ENCODE results near the gene FOXP1.

Gene FOXP1

DNA sequence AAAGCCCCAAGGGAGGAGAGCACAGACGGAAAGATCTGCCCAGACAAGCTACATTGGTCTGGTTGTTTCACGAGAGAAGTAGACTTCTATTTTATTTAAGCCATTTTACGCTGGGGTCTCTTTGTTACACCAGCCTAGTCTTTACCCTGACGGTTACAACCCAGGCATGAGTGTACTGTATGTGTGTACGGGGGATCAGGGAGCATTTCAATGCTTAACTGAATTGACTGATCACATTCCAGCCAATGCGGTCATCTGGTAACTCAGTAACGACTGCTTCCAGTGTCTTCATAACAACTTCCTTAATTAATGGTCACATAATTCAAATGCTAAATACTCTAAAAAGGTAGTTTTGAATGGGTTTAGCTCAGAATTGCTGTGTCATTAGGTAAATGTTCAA is 288.6 kb downstream of the FOXP1 start:
- H3K4me3 Mint-ChIP-seq: no peak overlapping the region
- H3K27me3 Mint-ChIP-seq (ENCODE audit: low read depth): peaks cover 63% of the 10 kb centered on the region
- H3K9me3 Mint-ChIP-seq: no peaks in the 10 kb centered on the region
- peaks cover 1% of the 10 kb centered on the region for H3K36me3 Mint-ChIP-seq (ENCODE audit: low read depth)
- no peak overlapping the region for H3K27ac Mint-ChIP-seq
- peaks cover 3% of the 10 kb centered on the region for H3K4me1 Mint-ChIP-seq (ENCODE audit: low read depth)

- H3K9me3 Mint-ChIP-seq: no peaks in the 10 kb centered on the region
Measured at GRCh38 chr3:71290301-71290700, 293.2 kb downstream of the FOXP1 start.

DNA sequence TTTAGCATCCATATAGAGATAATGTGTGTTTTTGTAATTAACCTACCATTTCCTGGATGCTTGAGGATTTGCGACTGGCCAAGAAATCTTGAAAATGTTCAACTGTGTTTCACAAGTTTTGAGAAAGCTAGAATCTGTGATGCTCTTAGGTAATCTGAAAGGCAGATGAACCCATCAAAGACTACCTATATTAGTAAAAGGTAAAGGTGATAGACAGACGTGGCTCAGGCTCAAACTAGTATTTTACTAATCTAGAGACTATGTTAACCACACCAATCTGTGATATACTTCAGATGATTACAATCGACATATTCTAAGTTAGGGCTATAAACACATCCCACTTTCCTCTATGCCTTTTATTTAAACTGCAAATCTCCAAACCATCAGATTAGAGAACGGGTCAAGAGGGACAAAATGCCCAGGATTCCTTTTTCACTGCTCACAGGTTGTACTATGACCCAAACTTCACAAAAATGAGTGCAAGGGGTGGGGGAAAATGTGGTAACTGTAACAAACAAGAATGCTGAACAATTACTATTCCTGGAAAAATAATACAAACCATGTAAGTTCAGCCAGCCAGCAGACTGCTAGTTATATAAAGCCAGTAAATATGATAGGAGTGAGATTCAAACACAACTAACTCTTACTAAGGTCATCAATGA is 295.1 kb downstream of the FOXP1 start:
- Mint-ChIP-seq H3K9me3 (no peaks in the 10 kb centered on the region), H3K27ac (no peak overlapping the region), H3K4me1 (ENCODE audit: low read depth) (no peaks in the 10 kb centered on the region), H3K27me3 (ENCODE audit: low read depth) (peaks cover 28% of the 10 kb centered on the region), H3K36me3 (ENCODE audit: low read depth) (peaks cover 1% of the 10 kb centered on the region), H3K4me3 (no peak overlapping the region)

More at GRCh38 chr3:71290301-71290700, 293.2 kb downstream of the FOXP1 start:
- H3K27ac Mint-ChIP-seq: no peak overlapping the region
- H3K27me3 Mint-ChIP-seq (ENCODE audit: low read depth): peaks cover 31% of the 10 kb centered on the region
- H3K4me3 Mint-ChIP-seq: no peak overlapping the region
- H3K36me3 Mint-ChIP-seq (ENCODE audit: low read depth): peaks cover 1% of the 10 kb centered on the region
- H3K4me1 Mint-ChIP-seq (ENCODE audit: low read depth): no peaks in the 10 kb centered on the region

GRCh38 chr3:71285086-71285485 is 298.4 kb downstream of the FOXP1 start:
- Mint-ChIP-seq H3K27me3 (ENCODE audit: low read depth) (peaks cover 18% of the 10 kb centered on the region), H3K4me3 (no peak overlapping the region), H3K4me1 (ENCODE audit: low read depth) (no peaks in the 10 kb centered on the region), H3K9me3 (no peaks in the 10 kb centered on the region), H3K36me3 (ENCODE audit: low read depth) (no peaks in the 10 kb centered on the region), H3K27ac (no peak overlapping the region)

- Mint-ChIP-seq H3K4me1 (ENCODE audit: low read depth) (no peaks in the 10 kb centered on the region), H3K9me3 (no peaks in the 10 kb centered on the region), H3K27ac (no peak overlapping the region), H3K4me3 (no peak overlapping the region), H3K27me3 (ENCODE audit: low read depth) (peaks cover 9% of the 10 kb centered on the region), H3K36me3 (ENCODE audit: low read depth) (no peaks in the 10 kb centered on the region)
Measured at GRCh38 chr3:71282976-71283375, 300.6 kb downstream of the FOXP1 start.

GRCh38 chr3:71281280-71281679 is 302.2 kb downstream of the FOXP1 start:
- H3K27ac Mint-ChIP-seq: no peak overlapping the region
- no peak overlapping the region for H3K4me3 Mint-ChIP-seq
- H3K36me3 Mint-ChIP-seq (ENCODE audit: low read depth): no peaks in the 10 kb centered on the region
- no peaks in the 10 kb centered on the region for H3K9me3 Mint-ChIP-seq
- peaks cover 9% of the 10 kb centered on the region for H3K27me3 Mint-ChIP-seq (ENCODE audit: low read depth)
- H3K4me1 Mint-ChIP-seq (ENCODE audit: low read depth): no peaks in the 10 kb centered on the region

- Mint-ChIP-seq H3K27ac (no peak overlapping the region), H3K27me3 (ENCODE audit: low read depth) (no peaks in the 10 kb centered on the region), H3K36me3 (ENCODE audit: low read depth) (no peaks in the 10 kb centered on the region), H3K9me3 (no peaks in the 10 kb centered on the region), H3K4me1 (ENCODE audit: low read depth) (no peaks in the 10 kb centered on the region), H3K4me3 (no peak overlapping the region)
Measured at GRCh38 chr3:71277341-71277740, 306.2 kb downstream of the FOXP1 start.

- Mint-ChIP-seq H3K27me3 (ENCODE audit: low read depth) (no peaks in the 10 kb centered on the region), H3K36me3 (ENCODE audit: low read depth) (no peaks in the 10 kb centered on the region), H3K4me1 (ENCODE audit: low read depth) (no peaks in the 10 kb centered on the region), H3K9me3 (no peaks in the 10 kb centered on the region), H3K27ac (no peak overlapping the region), H3K4me3 (no peak overlapping the region)
Measured at GRCh38 chr3:71276531-71276930, 307.0 kb downstream of the FOXP1 start.

- Mint-ChIP-seq H3K27me3 (ENCODE audit: low read depth) (peaks cover 4% of the 10 kb centered on the region), H3K36me3 (ENCODE audit: low read depth) (no peaks in the 10 kb centered on the region), H3K9me3 (no peaks in the 10 kb centered on the region), H3K27ac (no peak overlapping the region), H3K4me1 (ENCODE audit: low read depth) (no peaks in the 10 kb centered on the region), H3K4me3 (no peak overlapping the region)
Measured at GRCh38 chr3:71273453-71273852, 310.1 kb downstream of the FOXP1 start.

- H3K4me3 Mint-ChIP-seq: no peak overlapping the region
- H3K9me3 Mint-ChIP-seq: no peaks in the 10 kb centered on the region
- H3K27me3 Mint-ChIP-seq (ENCODE audit: low read depth): peaks cover 4% of the 10 kb centered on the region
- no peak overlapping the region for H3K27ac Mint-ChIP-seq
- no peaks in the 10 kb centered on the region for H3K36me3 Mint-ChIP-seq (ENCODE audit: low read depth)
- H3K4me1 Mint-ChIP-seq (ENCODE audit: low read depth): no peaks in the 10 kb centered on the region
Measured at GRCh38 chr3:71271596-71271995, 311.9 kb downstream of the FOXP1 start.

- peaks cover 9% of the 10 kb centered on the region for H3K27me3 Mint-ChIP-seq (ENCODE audit: low read depth)
- H3K9me3 Mint-ChIP-seq: no peaks in the 10 kb centered on the region
- peaks cover 2% of the 10 kb centered on the region for H3K4me1 Mint-ChIP-seq (ENCODE audit: low read depth)
- H3K4me3 Mint-ChIP-seq: no peak overlapping the region
- no peak overlapping the region for H3K27ac Mint-ChIP-seq
- H3K36me3 Mint-ChIP-seq (ENCODE audit: low read depth): no peaks in the 10 kb centered on the region
Measured at GRCh38 chr3:71269906-71270305, 313.6 kb downstream of the FOXP1 start.

GRCh38 chr3:71268462-71268999 is 315.0 kb downstream of the FOXP1 start:
- Mint-ChIP-seq H3K4me1 (ENCODE audit: low read depth) (peaks cover 5% of the 10 kb centered on the region), H3K36me3 (ENCODE audit: low read depth) (no peaks in the 10 kb centered on the region), H3K9me3 (no peaks in the 10 kb centered on the region), H3K27me3 (ENCODE audit: low read depth) (peaks cover 13% of the 10 kb centered on the region), H3K4me3 (no peak overlapping the region), H3K27ac (no peak overlapping the region)

DNA sequence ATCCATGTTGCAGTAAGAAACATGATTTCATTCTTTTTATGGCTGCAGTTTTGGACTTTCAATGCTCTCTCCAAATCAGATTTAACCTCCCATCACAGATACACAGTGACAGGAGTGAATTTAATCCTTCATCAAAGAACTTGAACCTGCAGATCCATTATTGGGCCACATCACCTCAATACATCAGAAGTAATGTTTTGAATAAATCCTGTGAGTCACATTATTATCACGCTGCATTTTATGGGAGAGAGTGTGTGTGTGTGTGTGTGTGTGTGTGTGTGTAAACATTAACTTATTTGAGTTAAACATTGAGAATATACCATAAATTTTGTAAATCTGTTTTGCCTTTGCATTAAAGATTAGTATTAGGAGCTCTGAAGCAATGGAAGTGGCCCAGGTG is 316.7 kb downstream of the FOXP1 start:
- Mint-ChIP-seq H3K4me1 (ENCODE audit: low read depth) (peaks cover 5% of the 10 kb centered on the region), H3K27ac (no peak overlapping the region), H3K4me3 (no peak overlapping the region), H3K27me3 (ENCODE audit: low read depth) (peaks cover 13% of the 10 kb centered on the region), H3K9me3 (no peaks in the 10 kb centered on the region), H3K36me3 (ENCODE audit: low read depth) (no peaks in the 10 kb centered on the region)

GRCh38 chr3:71265365-71265915 is 318.1 kb downstream of the FOXP1 start:
- Mint-ChIP-seq H3K36me3 (ENCODE audit: low read depth) (no peaks in the 10 kb centered on the region), H3K4me3 (no peak overlapping the region), H3K9me3 (no peaks in the 10 kb centered on the region), H3K27me3 (ENCODE audit: low read depth) (peaks cover 12% of the 10 kb centered on the region), H3K4me1 (ENCODE audit: low read depth) (peaks cover 5% of the 10 kb centered on the region), H3K27ac (no peak overlapping the region)

GRCh38 chr3:71264840-71265239 is 318.7 kb downstream of the FOXP1 start:
- no peak overlapping the region for H3K27ac Mint-ChIP-seq
- no peaks in the 10 kb centered on the region for H3K36me3 Mint-ChIP-seq (ENCODE audit: low read depth)

More at GRCh38 chr3:71264840-71265239, 318.7 kb downstream of the FOXP1 start:
- peaks cover 9% of the 10 kb centered on the region for H3K27me3 Mint-ChIP-seq (ENCODE audit: low read depth)
- no peaks in the 10 kb centered on the region for H3K9me3 Mint-ChIP-seq
- H3K4me1 Mint-ChIP-seq (ENCODE audit: low read depth): peaks cover 5% of the 10 kb centered on the region
- no peak overlapping the region for H3K4me3 Mint-ChIP-seq
